ENCODE data around the gene H2BK1.

H2BK1 gene

DNA sequence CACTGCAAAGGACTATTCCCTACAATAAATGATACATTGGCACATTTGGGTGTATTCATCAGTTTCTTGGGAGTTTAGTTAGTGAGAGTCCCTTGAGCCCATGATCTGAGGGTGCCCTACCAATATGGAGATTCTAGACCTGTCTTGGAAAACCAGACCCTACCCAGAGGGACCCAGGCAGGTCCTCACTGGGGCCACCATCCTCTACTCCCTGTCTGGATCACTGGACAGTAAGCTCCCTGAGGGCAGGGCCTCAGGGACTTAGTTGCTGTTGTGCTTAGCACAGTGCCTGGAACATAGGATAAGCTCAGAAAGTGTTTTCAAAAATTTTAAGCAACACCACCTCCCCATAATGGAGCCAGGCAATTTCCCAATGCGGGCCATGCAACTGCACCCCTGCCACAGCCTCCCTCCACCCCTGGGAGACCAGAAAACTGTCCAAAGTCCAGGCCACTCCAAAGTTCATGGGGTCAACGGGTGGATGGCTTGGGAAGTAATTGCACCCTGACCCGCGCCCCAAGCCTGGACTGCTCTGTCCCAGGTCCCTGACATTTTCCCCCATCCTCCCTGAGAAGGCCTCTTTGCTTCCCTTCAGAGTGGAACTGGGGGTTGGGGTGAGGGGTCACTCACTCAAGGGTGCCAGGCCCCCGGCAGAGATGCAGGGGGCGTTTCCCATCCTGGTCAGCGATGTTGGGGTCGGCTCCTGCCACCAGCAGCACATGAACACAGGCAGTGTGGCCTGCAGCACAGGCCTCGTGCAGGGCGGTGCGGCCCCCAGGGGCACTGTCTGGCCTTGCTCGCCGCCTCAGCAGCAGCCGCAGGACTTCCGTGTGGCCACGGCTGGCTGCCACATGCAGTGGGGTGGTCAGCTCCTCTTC, 24.3 kb downstream of the H2BK1 start:
- ChIA-PET POLR2A (ENCODE audit: low non-redundant PET) (no interaction called here), CTCF (no interaction called here)
- TF ChIP-seq, protein P1, sequence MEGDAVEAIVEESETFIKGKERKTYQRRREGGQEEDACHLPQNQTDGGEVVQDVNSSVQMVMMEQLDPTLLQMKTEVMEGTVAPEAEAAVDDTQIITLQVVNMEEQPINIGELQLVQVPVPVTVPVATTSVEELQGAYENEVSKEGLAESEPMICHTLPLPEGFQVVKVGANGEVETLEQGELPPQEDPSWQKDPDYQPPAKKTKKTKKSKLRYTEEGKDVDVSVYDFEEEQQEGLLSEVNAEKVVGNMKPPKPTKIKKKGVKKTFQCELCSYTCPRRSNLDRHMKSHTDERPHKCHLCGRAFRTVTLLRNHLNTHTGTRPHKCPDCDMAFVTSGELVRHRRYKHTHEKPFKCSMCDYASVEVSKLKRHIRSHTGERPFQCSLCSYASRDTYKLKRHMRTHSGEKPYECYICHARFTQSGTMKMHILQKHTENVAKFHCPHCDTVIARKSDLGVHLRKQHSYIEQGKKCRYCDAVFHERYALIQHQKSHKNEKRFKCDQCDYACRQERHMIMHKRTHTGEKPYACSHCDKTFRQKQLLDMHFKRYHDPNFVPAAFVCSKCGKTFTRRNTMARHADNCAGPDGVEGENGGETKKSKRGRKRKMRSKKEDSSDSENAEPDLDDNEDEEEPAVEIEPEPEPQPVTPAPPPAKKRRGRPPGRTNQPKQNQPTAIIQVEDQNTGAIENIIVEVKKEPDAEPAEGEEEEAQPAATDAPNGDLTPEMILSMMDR (conservative IDR thresholded peaks at IDR 0.05; ENCODE audit: low read depth): no peak
- DNase-seq (ENCODE audit: low spot score): no peak
- H3K27ac ChIP-seq: no peak overlapping the region

DNA sequence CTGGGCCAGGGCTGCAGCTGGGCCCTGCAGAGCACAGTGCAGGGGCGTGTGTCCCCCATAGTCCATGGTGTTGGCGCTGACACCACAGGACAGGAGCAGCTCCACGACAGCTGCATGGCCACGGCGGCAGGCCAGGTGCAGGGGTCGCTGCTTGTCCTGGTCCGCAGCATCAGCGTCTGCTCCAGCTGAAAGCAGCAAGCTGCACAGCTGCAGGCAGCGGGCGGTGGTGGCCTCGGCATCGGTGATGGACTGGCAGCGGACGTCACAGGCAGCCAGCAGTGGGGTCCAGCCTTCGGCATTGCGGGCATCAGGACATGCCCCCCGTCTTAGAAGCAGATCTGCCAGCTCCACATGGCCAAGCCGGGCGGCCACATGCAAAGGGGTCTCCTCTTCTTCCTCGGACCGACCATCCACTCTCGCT, 29.3 kb downstream of the H2BK1 start:
- ChIA-PET CTCF (no interaction called here), POLR2A (ENCODE audit: low non-redundant PET) (no interaction called here)
- no peak overlapping the region for H3K27ac ChIP-seq
- DNase-seq (ENCODE audit: low spot score): no peak
- TF ChIP-seq, protein P1 (conservative IDR thresholded peaks at IDR 0.05; ENCODE audit: low read depth): no peak

DNA sequence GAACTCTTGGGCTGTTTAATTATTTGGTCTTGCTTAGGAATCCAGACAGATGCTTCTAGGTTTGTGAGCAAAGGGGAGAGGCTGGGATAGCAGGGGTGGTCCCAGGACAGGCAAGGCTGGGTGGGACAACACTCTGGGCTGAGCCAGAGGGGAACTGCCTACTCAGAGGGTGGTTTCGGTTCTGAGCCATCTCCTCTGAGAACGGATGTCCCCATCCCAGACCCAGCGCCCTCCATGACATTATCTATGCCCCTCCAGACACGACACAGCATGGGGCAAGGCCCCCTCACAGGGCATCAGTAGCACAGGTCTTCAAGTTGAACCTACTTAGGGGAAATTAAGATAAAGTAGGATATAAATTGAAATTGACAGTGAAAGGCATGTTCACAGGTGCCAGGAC, 30.3 kb downstream of the H2BK1 start:
- ChIA-PET CTCF (no interaction called here), POLR2A (ENCODE audit: low non-redundant PET) (no interaction called here)
- no peak overlapping the region for H3K27ac ChIP-seq
- TF ChIP-seq, protein P1 (conservative IDR thresholded peaks at IDR 0.05; ENCODE audit: low read depth): no peak
- DNase-seq (ENCODE audit: low spot score): no peak

DNA sequence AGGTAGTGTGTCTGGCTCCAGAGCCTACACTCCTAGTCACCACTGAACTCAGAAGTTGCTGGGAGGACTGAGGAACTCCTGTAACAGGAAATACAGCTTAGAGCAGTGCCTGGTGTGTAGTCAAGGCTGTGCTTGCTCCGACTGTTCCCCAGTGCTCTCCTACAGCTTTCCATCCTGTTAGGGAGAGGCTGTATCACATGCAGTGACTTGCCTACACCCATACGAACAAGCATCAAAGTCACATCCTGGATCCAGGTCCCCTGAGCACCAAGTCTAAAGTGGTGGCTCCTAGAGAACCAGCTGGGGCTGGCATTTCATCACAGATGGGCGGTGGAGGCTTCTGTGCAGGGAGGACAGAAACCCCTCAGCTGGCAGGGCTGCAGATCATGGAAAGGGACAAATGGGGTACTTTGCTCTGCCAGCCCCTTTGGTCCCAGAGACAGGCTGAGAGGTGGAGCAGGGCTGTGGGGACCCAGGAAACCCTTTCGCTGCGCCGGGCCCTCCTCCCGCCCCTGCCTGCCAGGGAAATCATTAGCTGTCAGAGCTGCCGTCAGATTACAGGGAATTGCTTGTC, 30.9 kb downstream of the H2BK1 start:
- DNase-seq (ENCODE audit: low spot score): no peak
- POLR2A ChIA-PET (ENCODE audit: low non-redundant PET): no interaction called here
- no peak overlapping the region for H3K27ac ChIP-seq
- CTCF ChIA-PET: interaction anchor here (1.0 kb wide), 1 partner anchor 26 kb away, joined by 3 read pairs; no protein-coding TSS in a partner anchor
- TF ChIP-seq, protein P1 (conservative IDR thresholded peaks at IDR 0.05; ENCODE audit: low read depth): no peak

DNA sequence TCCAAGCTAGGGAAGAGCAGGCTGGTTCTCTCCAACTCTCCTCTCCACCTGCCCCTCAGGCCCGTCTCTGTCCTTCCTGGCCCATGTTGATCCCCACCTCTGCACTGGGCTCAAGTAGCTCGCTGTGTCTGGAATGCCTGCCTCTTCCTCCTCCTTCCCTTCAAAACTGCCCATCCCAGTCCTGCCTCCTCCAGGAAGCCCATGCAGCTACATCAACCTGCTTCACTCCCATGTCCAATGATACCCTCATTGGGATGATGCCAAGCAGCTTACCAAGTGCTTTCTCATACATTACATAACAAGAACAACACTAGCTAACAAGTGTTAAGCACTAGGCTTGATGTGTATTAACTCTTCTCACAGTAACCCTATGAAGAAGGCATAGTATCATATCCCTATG, 31.5 kb downstream of the H2BK1 start:
- DNase-seq (ENCODE audit: low spot score): no peak
- no peak overlapping the region for H3K27ac ChIP-seq
- POLR2A ChIA-PET (ENCODE audit: low non-redundant PET): no interaction called here
- CTCF ChIA-PET: interaction anchor here (1.0 kb wide), 1 partner anchor 26 kb away, joined by 3 read pairs; no protein-coding TSS in a partner anchor
- TF ChIP-seq, protein P1 (conservative IDR thresholded peaks at IDR 0.05; ENCODE audit: low read depth): no peak

DNA sequence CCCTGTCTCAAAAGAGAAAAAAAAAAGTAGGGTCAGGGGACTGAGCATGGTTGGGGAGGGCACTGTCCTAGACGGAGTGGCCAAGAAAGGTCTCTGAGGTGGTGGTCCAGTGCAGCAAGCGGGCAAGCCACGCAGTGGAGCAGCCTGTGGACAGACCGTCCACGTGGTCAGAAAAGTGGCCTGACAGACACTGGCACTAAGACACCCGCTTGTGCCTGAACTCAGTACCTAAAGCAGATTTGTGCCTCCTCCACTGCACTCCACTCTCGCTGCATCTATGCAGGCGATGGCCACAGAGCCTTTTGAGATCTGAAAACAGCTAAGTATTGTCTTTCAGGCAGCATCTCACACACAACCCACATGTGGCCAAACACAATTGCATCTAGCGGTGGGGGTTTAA, 32.1 kb downstream of the H2BK1 start:
- POLR2A ChIA-PET (ENCODE audit: low non-redundant PET): no interaction called here
- H3K27ac ChIP-seq: no peak overlapping the region
- CTCF ChIA-PET: interaction anchor here (1.0 kb wide), 1 partner anchor 25 kb away, joined by 3 read pairs; no protein-coding TSS in a partner anchor
- DNase-seq (ENCODE audit: low spot score): no peak
- TF ChIP-seq, protein P1 (conservative IDR thresholded peaks at IDR 0.05; ENCODE audit: low read depth): no peak

Data from RWPE1 (cell line).